Peyer's patch (tissue), 4 donors: ENCODE data around the gene DNM3.

Source experiments
- CTCF ChIP-seq, 6 experiments: fragments of 450-650 bp in 4 of 6; fragments of 200-600 bp in 2 of 6; sonication (generic) in 1 of 6; IDR thresholded peaks; one replicate each; pipeline ENCODE4 v1.5.1; 2017 to 2019; ENCODE audit warnings: antibody characterized with exemption in 6 of 6, mild to moderate bottlenecking in 3 of 6, moderate library complexity in 1 of 6
- POLR2A ChIP-seq, 2 donors: fragments of 450-650 bp; IDR thresholded peaks; one replicate each; pipeline ENCODE4 v1.5.1; 2017; ENCODE audit warnings: antibody characterized with exemption in 2 of 2, mild to moderate bottlenecking in 2 of 2, moderate library complexity in 2 of 2

GRCh38 chr1:171994293-171994692, 153.0 kb downstream of the DNM3 start:
- TF ChIP-seq CTCF (IDR thresholded peaks at IDR 0.05) (no peak), POLR2A (IDR thresholded peaks at IDR 0.05) (no peak)
